Measurements from ENCODE around the gene TNRC6C. TPM values are rescaled to one million over a fixed set of nuclear protein-coding genes. Genes with fewer than 3 reads are reported as not detected.

Gene TNRC6C
- 2.3 and 2.6 TPM in 2 replicates for total RNA-seq

GRCh38 chr17:77957857-77958715 is at the start of gene TNRC6C:
TSS of gene TNRC6C (plus strand) at chr17:77958703. CDS start at chr17:78004207, 45,504 bp downstream.

GRCh38 chr17:78128551-78129350 is 170.2 kb downstream of the TNRC6C start, which contains the start of gene TMC6:
TSS of gene TMC6 (minus strand) at chr17:78128755. CDS start at chr17:78126832, 1,923 bp downstream.

GRCh38 chr17:78130437-78131101 is 172.1 kb downstream of the TNRC6C start, which contains the start of gene TMC8:
TSS of gene TMC8 (plus strand) at chr17:78130771. CDS start at chr17:78131589, 818 bp downstream.

Other genes starting within 250 kb of the TNRC6C start
- 2.9 and 4.4 TPM in 2 replicates for gene TMC6, start 170.1 kb downstream of the TNRC6C start, total RNA-seq
- under 0.01 and 0.09 TPM in 2 replicates for gene TMC8, start 172.1 kb downstream of the TNRC6C start, total RNA-seq
- gene C17orf99, start 187.7 kb downstream of the TNRC6C start, total RNA-seq: not detected in 2 replicates
- gene SYNGR2, start 209.9 kb downstream of the TNRC6C start, total RNA-seq: 1.9 and 7.9 TPM in 2 replicates
- gene TK1, start 228.3 kb downstream of the TNRC6C start, total RNA-seq: 5.2 and 6.9 TPM in 2 replicates
- 40.3 and 52.4 TPM in 2 replicates for gene AFMID, start 228.7 kb downstream of the TNRC6C start, total RNA-seq

Data from pericardium fibroblast (primary cell).